ENCODE results near the gene DUSP11.
A peak's percentile ranks its signal among the peaks of the same experiment; 100 is the strongest.

The DUSP11 gene

DNA sequence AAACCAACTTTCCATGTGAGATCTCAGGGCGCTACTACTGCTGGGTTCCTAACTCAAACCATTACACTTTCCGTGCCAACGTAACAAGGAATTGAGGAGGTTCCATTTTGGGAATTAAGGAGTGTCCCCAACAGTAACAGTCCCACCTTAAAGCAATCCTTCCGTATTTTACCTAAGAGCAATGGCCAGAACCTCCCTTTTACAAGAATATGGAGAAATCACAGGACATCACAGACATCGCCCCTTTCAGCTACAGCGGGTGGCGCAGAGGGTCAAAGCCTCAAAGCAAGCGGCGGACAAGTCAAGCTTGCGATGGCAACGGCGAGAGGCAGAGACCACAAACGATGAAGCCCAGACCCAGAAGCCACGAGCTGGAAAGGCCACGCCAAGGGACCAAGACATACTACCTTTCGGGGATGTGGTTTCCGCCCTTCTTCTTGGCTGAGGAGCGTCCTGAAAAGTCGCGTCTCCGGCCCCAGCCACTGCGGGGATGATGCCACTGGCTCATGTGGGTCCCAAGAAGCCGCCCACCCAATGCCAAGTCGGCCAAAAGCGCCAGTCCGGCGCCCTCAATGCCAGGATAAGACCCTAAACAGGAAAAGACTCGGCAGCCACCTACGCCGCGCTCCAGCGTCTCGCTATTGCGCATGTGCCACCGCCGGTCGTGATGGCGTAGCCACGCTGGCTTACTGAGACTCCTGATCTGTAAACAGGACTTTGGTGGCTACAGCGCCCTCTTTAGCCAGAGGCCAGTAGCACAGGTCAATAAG is at the start of gene DUSP11 (continued):
- TF ChIP-seq ZNF23 (tag by site-specific recombination; IDR thresholded peaks at IDR 0.05; ENCODE audit: borderline replicate concordance) (no peak), ZFP3 (tag by site-specific recombination; IDR thresholded peaks at IDR 0.05; ENCODE audit: low read depth) (no peak), PRDM6 (tag by site-specific recombination; IDR thresholded peaks at IDR 0.05) (no peak), ZNF426 (tag by site-specific recombination; IDR thresholded peaks at IDR 0.05) (no peak), ZBTB20 (tag by site-specific recombination; IDR thresholded peaks at IDR 0.05) (no peak; the same call in 1 of the 2 replicates), ZNF292 (tag by site-specific recombination; IDR thresholded peaks at IDR 0.05; ENCODE audit: borderline replicate concordance, low read depth) (no peak), ZNF132 (tag by site-specific recombination; IDR thresholded peaks at IDR 0.05; ENCODE audit: borderline replicate concordance) (no peak), MEIS1 (CRISPR knock-in tag; IDR thresholded peaks at IDR 0.05; ENCODE audit: borderline replicate concordance) (no peak), KLF9 (tag by site-specific recombination; IDR thresholded peaks at IDR 0.05; ENCODE audit: low read depth) (no peak), ZNF274 (IDR thresholded peaks at IDR 0.05; ENCODE audit: low read length) (no peak), ZNF274 (tag by site-specific recombination; IDR thresholded peaks at IDR 0.05; ENCODE audit: borderline replicate concordance) (no peak), ZBTB17 (tag by site-specific recombination; IDR thresholded peaks at IDR 0.05) (peak; percentile 76), ZNF785 (tag by site-specific recombination; IDR thresholded peaks at IDR 0.05) (no peak), WT1 (tag by site-specific recombination; IDR thresholded peaks at IDR 0.05) (no peak), ZBTB48 (tag by site-specific recombination; IDR thresholded peaks at IDR 0.05) (peak; percentile 86), ZNF521 (tag by site-specific recombination; IDR thresholded peaks at IDR 0.05) (no peak), ZNF37A (tag by site-specific recombination; IDR thresholded peaks at IDR 0.05) (no peak), ZBTB21 (tag by site-specific recombination; IDR thresholded peaks at IDR 0.05) (no peak), ZNF26 (tag by site-specific recombination; IDR thresholded peaks at IDR 0.05) (no peak), INSM2 (tag by site-specific recombination; IDR thresholded peaks at IDR 0.05) (no peak), ZNF223 (tag by site-specific recombination; IDR thresholded peaks at IDR 0.05) (no peak), SP3 (tag by site-specific recombination; IDR thresholded peaks at IDR 0.05) (peak; percentile 9; the same call in 1 of the 2 replicates), KLF16 (tag by site-specific recombination; IDR thresholded peaks at IDR 0.05) (peak; percentile 88)
- TF ChIP-seq, protein P1, sequence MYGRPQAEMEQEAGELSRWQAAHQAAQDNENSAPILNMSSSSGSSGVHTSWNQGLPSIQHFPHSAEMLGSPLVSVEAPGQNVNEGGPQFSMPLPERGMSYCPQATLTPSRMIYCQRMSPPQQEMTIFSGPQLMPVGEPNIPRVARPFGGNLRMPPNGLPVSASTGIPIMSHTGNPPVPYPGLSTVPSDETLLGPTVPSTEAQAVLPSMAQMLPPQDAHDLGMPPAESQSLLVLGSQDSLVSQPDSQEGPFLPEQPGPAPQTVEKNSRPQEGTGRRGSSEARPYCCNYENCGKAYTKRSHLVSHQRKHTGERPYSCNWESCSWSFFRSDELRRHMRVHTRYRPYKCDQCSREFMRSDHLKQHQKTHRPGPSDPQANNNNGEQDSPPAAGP (tag by site-specific recombination; IDR thresholded peaks at IDR 0.05) = no peak
- TF ChIP-seq, protein P2, sequence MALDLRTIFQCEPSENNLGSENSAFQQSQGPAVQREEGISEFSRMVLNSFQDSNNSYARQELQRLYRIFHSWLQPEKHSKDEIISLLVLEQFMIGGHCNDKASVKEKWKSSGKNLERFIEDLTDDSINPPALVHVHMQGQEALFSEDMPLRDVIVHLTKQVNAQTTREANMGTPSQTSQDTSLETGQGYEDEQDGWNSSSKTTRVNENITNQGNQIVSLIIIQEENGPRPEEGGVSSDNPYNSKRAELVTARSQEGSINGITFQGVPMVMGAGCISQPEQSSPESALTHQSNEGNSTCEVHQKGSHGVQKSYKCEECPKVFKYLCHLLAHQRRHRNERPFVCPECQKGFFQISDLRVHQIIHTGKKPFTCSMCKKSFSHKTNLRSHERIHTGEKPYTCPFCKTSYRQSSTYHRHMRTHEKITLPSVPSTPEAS (tag by site-specific recombination; IDR thresholded peaks at IDR 0.05) = no peak
- TF ChIP-seq, protein P3, sequence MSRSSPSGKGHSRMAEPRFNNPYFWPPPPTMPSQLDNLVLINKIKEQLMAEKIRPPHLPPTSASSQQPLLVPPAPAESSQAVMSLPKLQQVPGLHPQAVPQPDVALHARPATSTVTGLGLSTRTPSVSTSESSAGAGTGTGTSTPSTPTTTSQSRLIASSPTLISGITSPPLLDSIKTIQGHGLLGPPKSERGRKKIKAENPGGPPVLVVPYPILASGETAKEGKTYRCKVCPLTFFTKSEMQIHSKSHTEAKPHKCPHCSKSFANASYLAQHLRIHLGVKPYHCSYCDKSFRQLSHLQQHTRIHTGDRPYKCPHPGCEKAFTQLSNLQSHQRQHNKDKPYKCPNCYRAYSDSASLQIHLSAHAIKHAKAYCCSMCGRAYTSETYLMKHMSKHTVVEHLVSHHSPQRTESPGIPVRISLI (tag by site-specific recombination; IDR thresholded peaks at IDR 0.05) = no peak
- TF ChIP-seq, protein P4, sequence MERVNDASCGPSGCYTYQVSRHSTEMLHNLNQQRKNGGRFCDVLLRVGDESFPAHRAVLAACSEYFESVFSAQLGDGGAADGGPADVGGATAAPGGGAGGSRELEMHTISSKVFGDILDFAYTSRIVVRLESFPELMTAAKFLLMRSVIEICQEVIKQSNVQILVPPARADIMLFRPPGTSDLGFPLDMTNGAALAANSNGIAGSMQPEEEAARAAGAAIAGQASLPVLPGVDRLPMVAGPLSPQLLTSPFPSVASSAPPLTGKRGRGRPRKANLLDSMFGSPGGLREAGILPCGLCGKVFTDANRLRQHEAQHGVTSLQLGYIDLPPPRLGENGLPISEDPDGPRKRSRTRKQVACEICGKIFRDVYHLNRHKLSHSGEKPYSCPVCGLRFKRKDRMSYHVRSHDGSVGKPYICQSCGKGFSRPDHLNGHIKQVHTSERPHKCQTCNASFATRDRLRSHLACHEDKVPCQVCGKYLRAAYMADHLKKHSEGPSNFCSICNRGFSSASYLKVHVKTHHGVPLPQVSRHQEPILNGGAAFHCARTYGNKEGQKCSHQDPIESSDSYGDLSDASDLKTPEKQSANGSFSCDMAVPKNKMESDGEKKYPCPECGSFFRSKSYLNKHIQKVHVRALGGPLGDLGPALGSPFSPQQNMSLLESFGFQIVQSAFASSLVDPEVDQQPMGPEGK (tag by site-specific recombination; IDR thresholded peaks at IDR 0.05) = no peak
- TF ChIP-seq, protein P5, sequence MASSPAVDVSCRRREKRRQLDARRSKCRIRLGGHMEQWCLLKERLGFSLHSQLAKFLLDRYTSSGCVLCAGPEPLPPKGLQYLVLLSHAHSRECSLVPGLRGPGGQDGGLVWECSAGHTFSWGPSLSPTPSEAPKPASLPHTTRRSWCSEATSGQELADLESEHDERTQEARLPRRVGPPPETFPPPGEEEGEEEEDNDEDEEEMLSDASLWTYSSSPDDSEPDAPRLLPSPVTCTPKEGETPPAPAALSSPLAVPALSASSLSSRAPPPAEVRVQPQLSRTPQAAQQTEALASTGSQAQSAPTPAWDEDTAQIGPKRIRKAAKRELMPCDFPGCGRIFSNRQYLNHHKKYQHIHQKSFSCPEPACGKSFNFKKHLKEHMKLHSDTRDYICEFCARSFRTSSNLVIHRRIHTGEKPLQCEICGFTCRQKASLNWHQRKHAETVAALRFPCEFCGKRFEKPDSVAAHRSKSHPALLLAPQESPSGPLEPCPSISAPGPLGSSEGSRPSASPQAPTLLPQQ (tag by site-specific recombination; IDR thresholded peaks at IDR 0.05) = 0 out of 2 replicates have a peak, but pooled peaks have one; percentile 27

All from HEK293 (cell line).